ENCODE measurements around the gene ASXL1. TPM values are rescaled to one million over a fixed set of nuclear protein-coding genes. Genes with fewer than 3 reads are reported as not detected.

The ASXL1 gene
- total RNA-seq, 1 experiment from 2014 or later, result 22.7 TPM

GRCh38 chr20:32474967-32475811 is 117.1 kb downstream of the ASXL1 start:
- CTCF ChIA-PET, result interaction anchor here (0.5 to 1.8 kb wide), 5 partner anchors 10 to 200 kb away, joined by 3 to 7 read pairs (median 4); no protein-coding TSS in a partner anchor
- POLR2A ChIA-PET, result interaction anchor here (0.9 kb wide), 1 partner anchor 17 kb away, joined by 3 read pairs; no protein-coding TSS in a partner anchor
- Mint-ChIP-seq H3K4me3 (peak overlapping the region; percentile 50), H3K27me3 (ENCODE audit: low read depth) (no peaks in the 10 kb centered on the region), H3K27ac (peak overlapping the region; percentile 57), H3K4me1 (peaks cover 58% of the 10 kb centered on the region), H3K36me3 (0 out of 2 replicates have a peak, but pooled peaks cover 3% of the 10 kb centered on the region), H3K9me3 (no peaks in the 10 kb centered on the region)
- TF ChIP-seq ATF3 (CRISPR knock-in tag; conservative IDR thresholded peaks at IDR 0.05) (no peak), MAX (CRISPR knock-in tag; IDR thresholded peaks at IDR 0.05) (peak; percentile 46; the same call in 1 of the 2 replicates), ZNF423 (CRISPR knock-in tag; IDR thresholded peaks at IDR 0.05) (peak; percentile 39; the same call in 1 of the 2 replicates), GABPB1 (CRISPR knock-in tag; IDR thresholded peaks at IDR 0.05) (0 out of 2 replicates have a peak, but pooled peaks have one; percentile 20)
- DNase-seq (ENCODE audit: low spot score) (peak; percentile 54), ATAC-seq (peak; percentile 45)

GRCh38 chr20:32476684-32477593 is 118.8 kb downstream of the ASXL1 start:
- ATAC-seq (no peak), DNase-seq (ENCODE audit: low spot score) (no peak)
- H3K4me1 Mint-ChIP-seq, result peaks cover 69% of the 10 kb centered on the region
- no peak overlapping the region for H3K4me3 Mint-ChIP-seq
- peak overlapping the region; percentile 84 for H3K27ac Mint-ChIP-seq
- ChIA-PET CTCF (interaction anchor here (0.6 to 1.8 kb wide), 4 partner anchors 9 to 508 kb away, joined by 3 to 5 read pairs (median 4); no protein-coding TSS in a partner anchor), POLR2A (no interaction called here)
- no peaks in the 10 kb centered on the region for H3K27me3 Mint-ChIP-seq (ENCODE audit: low read depth)
- H3K36me3 Mint-ChIP-seq, result 0 out of 2 replicates have a peak, but pooled peaks cover 3% of the 10 kb centered on the region
- H3K9me3 Mint-ChIP-seq, result no peaks in the 10 kb centered on the region
- TF ChIP-seq TCF7 (CRISPR knock-in tag; IDR thresholded peaks at IDR 0.05; ENCODE audit: low read depth), result no peak
- no peak for TF ChIP-seq RORB (CRISPR knock-in tag; IDR thresholded peaks at IDR 0.05)
- no peak for TF ChIP-seq ZBTB43 (CRISPR knock-in tag; IDR thresholded peaks at IDR 0.05)
- no peak for TF ChIP-seq E2F4 (CRISPR knock-in tag; IDR thresholded peaks at IDR 0.05; ENCODE audit: borderline replicate concordance, low read depth)
- TF ChIP-seq TEAD1 (CRISPR knock-in tag; IDR thresholded peaks at IDR 0.05), result no peak
- TF ChIP-seq ARID4B (CRISPR knock-in tag; IDR thresholded peaks at IDR 0.05; ENCODE audit: borderline replicate concordance), result no peak
- TF ChIP-seq GRHL2 (CRISPR knock-in tag; IDR thresholded peaks at IDR 0.05; ENCODE audit: insufficient replicate concordance, severe bottlenecking), result no peak
- no peak for TF ChIP-seq PRRX2 (CRISPR knock-in tag; IDR thresholded peaks at IDR 0.05)
- no peak for TF ChIP-seq TP53 (CRISPR knock-in tag; IDR thresholded peaks at IDR 0.05)
- no peak for TF ChIP-seq HMGA2 (CRISPR knock-in tag; IDR thresholded peaks at IDR 0.05)
- TF ChIP-seq USF2 (CRISPR knock-in tag; IDR thresholded peaks at IDR 0.05), result no peak
- TF ChIP-seq KAT7 (CRISPR knock-in tag; IDR thresholded peaks at IDR 0.05; ENCODE audit: borderline replicate concordance), result no peak
- no peak for TF ChIP-seq ZNF232 (CRISPR knock-in tag; IDR thresholded peaks at IDR 0.05)
- TF ChIP-seq E2F5 (CRISPR knock-in tag; IDR thresholded peaks at IDR 0.05), result no peak
- no peak for TF ChIP-seq E2F1 (CRISPR knock-in tag; IDR thresholded peaks at IDR 0.05)
- no peak for TF ChIP-seq CDX4 (CRISPR knock-in tag; IDR thresholded peaks at IDR 0.05; ENCODE audit: borderline replicate concordance)
